Fibroblast of lung (primary cell): ENCODE measurements around the gene E2F1.

Experiments
- CTCF ChIP-seq, 2 donors: IDR thresholded peaks in 1 of 2; conservative IDR thresholded peaks in 1 of 2; 1 replicate in 1 of 2; 2 replicates in 1 of 2; pipeline ENCODE4 v1.5.1; 2011 to 2012; ENCODE audit warnings: low read length in 2 of 2, control low read depth in 1 of 2, inconsistent platforms in 1 of 2, low read depth in 1 of 2, mild to moderate bottlenecking in 1 of 2
- EZH2 ChIP-seq: IDR thresholded peaks from 2 replicates; pipeline ENCODE4 v1.5.1; 2012; ENCODE audit warnings: low read length, control low read depth, mild to moderate bottlenecking; ENCODE audit errors: missing control alignments

GRCh38 chr20:33640287-33640686 lies 45.9 kb downstream of the E2F1 start:
- no peak for TF ChIP-seq CTCF (conservative IDR thresholded peaks at IDR 0.05 in 1 of 2, IDR thresholded peaks at IDR 0.05 in 1 of 2; ENCODE audit: low read depth in 1 of 2, low read length in 2 of 2)
- TF ChIP-seq EZH2 = no peak
